ENCODE measurements around the gene GBA3. TPM values are rescaled to one million over a fixed set of nuclear protein-coding genes. Genes with fewer than 3 reads are reported as not detected.

Gene GBA3
- total RNA-seq, result not detected

GRCh38 chr4:22692736-22693135, at the start of gene GBA3:
TSS of gene GBA3 (plus strand) at chr4:22692937.

Other genes with a start within 250 kb of the GBA3 start
- 96.7 TPM for gene ADGRA3, start 176.9 kb upstream of the GBA3 start, total RNA-seq